Myocyte (in vitro differentiated cells): Measurements from ENCODE around the gene LRRK2. TPM values are rescaled to one million over a fixed set of nuclear protein-coding genes. Genes with fewer than 3 reads are reported as not detected.
A peak's percentile ranks its signal among the peaks of the same experiment; 100 is the strongest.
"Not testable (repeated sequence)": the region's sequence is repeated elsewhere in the genome, so short reads cannot be mapped to it uniquely, and the experiment has no call there.

ENCODE experiments used
- DNase-seq: peaks from one replicate; pipeline ENCODE4 v3.0.0-alpha.2; 2012; ENCODE audit warnings: low read depth
- total RNA-seq: library from RNA; depleted of rRNA; stranded (reverse); fragments of >200 nt; gene quantifications from 2 replicates; pipeline ENCODE4 v1.2.3, GENCODE V29; 2014

Gene LRRK2
- total RNA-seq, 1 donor from 2014 or later: 3.7 TPM

- DNase-seq: not testable (repeated sequence)
Measured at GRCh38 chr12:40244526-40245156, 19.8 kb downstream of the LRRK2 start.

- DNase-seq: no peak
Measured at GRCh38 chr12:40248034-40248433, 23.2 kb downstream of the LRRK2 start.

GRCh38 chr12:40248585-40249297 is 23.9 kb downstream of the LRRK2 start:
- peak; percentile 38 for DNase-seq

- DNase-seq: not testable (repeated sequence)
Measured at GRCh38 chr12:40250652-40251051, 25.9 kb downstream of the LRRK2 start.

GRCh38 chr12:40253936-40254335 is 29.1 kb downstream of the LRRK2 start:
- DNase-seq: peak; percentile 3

GRCh38 chr12:40254455-40255085 is 29.8 kb downstream of the LRRK2 start:
- DNase-seq: no peak

GRCh38 chr12:40258371-40258770 is 33.6 kb downstream of the LRRK2 start:
- no peak for DNase-seq

GRCh38 chr12:40261937-40262336 is 37.1 kb downstream of the LRRK2 start:
- DNase-seq: no peak

- DNase-seq: no peak
Measured at GRCh38 chr12:40262657-40263056, 37.9 kb downstream of the LRRK2 start.

GRCh38 chr12:40263616-40264409 is 39.0 kb downstream of the LRRK2 start:
- no peak for DNase-seq

- DNase-seq: no peak
Measured at GRCh38 chr12:40271981-40272664, 47.3 kb downstream of the LRRK2 start.

GRCh38 chr12:40281791-40282364 is 57.1 kb downstream of the LRRK2 start:
- DNase-seq: no peak

- DNase-seq: no peak
Measured at GRCh38 chr12:40286583-40286982, 61.8 kb downstream of the LRRK2 start.

- DNase-seq: no peak
Measured at GRCh38 chr12:40287369-40287975, 62.7 kb downstream of the LRRK2 start.

- no peak for DNase-seq
Measured at GRCh38 chr12:40292788-40293429, 68.1 kb downstream of the LRRK2 start.

GRCh38 chr12:40298341-40298740 is 73.5 kb downstream of the LRRK2 start:
- DNase-seq: no peak

GRCh38 chr12:40300490-40300889 is 75.7 kb downstream of the LRRK2 start:
- DNase-seq: peak; percentile 6

GRCh38 chr12:40309001-40309400 is 84.2 kb downstream of the LRRK2 start:
- no peak for DNase-seq

- DNase-seq: no peak
Measured at GRCh38 chr12:40310211-40310610, 85.4 kb downstream of the LRRK2 start.

GRCh38 chr12:40312196-40312595 is 87.4 kb downstream of the LRRK2 start:
- no peak for DNase-seq
